ENCODE results near the gene OMP. TPM values are rescaled to one million over a fixed set of nuclear protein-coding genes. Genes with fewer than 3 reads are reported as not detected.

Gene OMP
- total RNA-seq, 2 donors from 2014 or later = 0.97 TPM; not detected in 1

DNA sequence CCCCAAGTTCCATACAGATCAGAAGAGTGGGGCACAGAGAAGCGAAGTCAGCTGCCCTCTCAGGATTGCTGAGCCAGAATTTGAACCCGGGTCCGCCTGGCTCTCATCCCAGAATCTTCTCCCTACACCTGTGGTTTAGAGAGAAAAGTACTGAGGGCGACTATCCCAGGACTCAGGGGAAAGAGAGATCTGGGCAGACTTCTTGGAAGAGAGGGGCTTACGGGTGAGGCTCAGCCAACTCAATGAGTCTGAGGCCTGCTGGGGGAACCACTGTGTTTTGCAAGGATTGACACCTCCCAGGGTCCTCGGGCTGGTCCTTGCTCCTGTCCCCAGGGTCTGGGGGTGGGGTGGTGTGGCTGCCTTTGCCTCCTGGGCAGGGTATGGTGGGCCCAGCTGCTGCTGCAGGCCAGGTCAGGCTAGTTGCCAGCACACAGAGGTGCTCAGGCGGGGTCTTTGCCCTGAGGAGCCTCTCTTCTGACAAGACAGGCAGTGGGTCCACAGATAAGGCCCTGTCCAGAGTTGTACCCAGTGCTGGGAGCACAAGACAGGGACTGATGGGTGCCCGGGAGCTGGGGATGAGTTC, 34.7 kb upstream of the OMP start:
- intact Hi-C loops (cut with DNase I) = no loop called here
- no peak for DNase-seq
- ATAC-seq = no peak

DNA sequence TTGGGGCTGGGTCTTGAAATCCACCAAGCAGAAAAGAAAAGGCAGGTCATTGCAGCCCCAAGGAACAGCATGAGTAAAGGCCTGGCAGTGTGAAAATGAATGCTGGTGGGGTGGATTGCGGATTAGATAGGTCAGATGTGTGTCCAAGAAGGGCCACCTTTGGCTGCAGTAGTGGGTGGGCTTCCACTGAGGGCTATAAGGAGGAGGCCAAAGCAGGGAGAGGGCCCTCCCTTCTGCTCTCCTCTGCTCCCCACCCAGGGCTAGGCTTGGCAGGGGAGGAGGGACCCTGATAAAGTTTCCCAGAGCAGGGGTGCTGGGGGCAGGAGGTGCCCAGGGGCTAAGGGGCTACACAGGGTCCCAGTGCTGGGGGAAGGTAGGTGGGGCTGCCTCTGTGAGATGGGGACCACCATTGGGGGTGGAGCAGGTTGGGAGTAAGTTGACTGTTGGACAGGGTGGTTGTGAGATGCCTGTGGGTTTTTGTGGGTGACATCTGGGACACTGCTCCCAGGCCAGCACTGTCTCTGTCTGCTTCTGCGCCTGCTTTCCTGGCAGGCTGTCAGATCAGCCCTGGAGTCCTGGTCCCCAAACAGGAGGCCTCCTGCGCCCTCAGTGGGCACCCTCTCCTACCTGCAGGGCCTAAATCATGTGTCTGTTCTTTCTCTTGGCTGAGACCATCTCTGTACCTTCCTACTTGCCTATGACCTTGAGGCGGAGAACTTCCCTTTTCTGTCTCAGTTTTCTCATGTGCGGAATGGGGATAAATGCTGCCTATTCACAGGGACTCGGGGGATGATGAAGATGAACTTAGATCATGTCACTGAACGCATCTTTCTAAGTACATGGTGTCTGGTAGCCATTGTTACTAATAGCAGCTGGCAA, 33.9 kb upstream of the OMP start:
- intact Hi-C loops (cut with DNase I) = no loop called here
- ATAC-seq (no peak), DNase-seq (no peak)

DNA sequence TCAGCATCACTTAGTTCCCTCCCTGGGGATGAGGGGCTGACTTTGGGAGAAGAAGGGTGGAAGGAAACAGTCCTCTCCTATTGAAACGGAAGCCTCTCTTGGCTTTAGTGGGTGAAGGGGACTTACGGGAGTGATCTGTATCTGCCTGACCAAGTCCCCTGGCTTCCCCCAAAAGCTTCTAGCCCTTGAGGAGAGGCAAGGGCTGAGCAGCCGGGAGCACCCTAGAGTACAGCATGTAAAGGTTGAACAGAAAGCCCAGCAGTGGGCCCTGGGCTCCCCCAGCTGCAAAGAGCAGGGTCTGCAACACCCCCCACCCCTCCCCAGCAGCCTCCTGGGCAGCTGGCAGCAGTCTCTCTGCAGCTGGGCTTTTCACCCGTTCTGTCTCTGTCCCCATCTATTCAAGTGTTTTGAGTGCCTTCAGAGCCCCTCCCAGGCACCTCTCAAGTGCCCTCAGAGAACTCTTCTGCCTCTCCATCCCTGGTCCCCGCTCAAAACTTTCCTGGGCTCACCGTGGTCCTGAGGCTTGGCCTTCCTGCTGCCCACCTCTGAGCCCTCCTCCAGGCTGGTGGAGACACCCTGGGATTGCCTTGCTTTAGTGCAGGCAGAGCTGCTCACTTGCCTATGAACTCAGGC, 33.2 kb upstream of the OMP start:
- ATAC-seq (no peak), DNase-seq (no peak)
- intact Hi-C loops (cut with DNase I) = no loop called here

DNA sequence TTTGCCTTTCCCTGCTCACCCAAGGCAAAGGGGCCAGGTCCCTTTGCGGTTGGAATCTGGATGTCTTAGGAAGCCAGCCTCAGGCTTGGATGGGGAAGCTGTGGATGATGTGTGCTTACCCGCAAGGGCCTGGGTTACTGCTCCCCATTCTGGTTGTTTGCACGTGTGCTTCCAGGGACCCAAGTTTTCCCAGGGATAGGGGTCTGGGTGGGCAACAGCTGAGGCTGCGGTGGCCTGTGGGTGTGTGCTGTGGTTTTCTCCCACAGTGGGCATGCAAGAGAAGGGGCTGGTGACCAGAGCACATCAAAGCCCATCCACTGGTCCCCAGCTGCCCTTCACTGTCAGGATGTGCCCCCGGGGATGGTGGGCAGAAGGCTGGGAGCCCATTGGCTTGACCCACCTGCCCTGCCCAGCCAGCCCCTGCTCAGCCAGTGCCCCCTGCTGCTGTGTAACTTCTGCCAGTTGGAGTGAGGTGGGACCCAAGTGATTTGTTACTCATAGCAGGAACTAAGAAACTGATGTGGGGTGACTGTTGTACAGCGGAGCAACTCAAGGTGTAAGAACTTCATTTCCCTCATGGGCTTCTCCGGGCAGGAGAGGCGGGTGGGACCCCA, 32.6 kb upstream of the OMP start:
- no peak for DNase-seq
- intact Hi-C loops (cut with DNase I) = no loop called here
- no peak for ATAC-seq

DNA sequence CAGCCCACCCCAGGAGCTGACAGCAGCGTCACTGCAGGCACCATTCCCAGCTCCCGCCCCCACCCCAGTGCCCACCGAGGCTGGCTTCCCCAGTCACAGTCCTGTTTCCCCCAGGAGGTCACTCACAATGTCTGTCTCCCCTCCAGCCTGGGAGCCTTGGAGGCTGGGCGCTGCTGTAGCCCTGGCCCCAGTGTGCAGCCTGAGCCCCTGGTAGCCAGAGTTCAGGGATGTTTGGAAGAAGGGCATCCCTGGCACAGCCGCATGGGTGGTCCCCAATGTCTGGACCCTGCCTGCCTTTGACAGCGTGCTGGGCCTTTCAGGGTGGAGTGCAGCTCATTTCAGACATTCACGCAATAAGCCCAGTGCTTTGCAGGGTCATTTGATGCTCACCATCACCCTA, 31.6 kb upstream of the OMP start:
- DNase-seq = no peak
- intact Hi-C loops (cut with DNase I) = no loop called here
- ATAC-seq = no peak

DNA sequence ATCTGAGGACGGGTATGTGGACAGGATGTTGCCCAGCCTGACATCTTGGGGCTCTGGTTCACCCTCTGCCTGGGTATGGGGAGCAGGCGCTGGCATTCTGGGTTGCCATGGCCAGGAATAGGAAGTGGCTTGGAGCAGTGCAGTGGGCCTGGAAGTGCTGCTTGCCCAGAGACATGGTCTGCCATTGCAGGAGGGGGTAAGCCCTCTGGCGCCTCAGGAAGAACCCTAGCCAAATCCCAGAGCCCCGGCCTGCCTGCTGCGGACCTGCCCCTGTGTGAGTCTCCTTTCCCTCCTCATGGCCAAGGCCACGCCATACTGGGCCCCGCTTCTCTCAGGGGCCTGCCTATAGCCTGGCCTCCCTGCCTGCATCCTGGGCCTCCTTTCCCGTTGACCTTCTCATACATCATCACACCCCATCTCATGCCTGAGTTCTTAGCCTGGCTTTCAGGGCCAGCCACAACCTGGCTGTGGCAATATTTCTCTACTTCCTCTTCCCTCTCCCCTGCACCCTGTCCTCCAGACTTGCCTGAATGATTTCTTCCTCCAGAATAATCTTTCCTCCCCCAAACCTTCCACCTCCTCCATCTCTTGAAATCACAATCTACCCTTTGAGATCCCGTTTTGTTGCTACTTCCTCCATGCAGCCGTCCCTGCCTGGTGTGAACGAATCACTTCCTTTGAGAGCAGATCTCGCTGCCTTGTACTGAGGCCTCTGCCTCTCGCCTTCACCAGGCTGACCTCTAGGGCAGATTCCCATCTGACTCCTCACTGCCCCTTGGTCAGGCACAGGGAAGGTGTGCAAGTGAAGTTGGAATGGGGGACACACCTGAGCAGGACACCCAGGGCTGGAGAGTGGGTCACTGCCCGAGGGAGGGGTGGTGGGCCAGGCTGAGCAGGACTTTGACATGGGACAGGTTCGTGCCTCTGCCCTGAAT, 30.7 kb upstream of the OMP start:
- no peak for ATAC-seq
- intact Hi-C loops (cut with DNase I) = no loop called here
- no peak for DNase-seq

DNA sequence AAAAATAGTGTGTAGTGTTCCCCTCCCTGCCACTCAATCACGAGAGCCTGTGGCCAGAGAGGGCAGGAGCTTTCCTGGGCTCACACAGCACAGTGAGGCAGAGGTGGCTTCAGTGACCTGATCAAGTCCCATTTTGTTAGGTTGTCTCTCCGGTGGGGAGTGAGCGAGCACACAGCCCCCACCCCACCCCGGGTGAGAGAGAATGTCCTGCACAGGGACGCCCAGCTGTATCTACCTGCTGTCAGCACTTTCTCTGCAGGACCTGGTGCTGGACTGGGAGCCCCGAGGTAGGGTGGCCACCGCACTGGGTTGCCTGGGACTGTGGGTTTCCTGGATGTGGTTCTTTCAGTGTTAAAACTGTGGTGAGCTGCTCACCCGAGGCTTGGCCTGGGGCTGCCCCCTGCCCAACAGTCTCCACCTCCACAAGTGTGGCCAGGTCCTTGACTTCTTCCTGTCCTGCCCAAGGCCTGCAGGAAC, 29.8 kb upstream of the OMP start:
- peak in 1 of 2 donors; percentile 2 for ATAC-seq
- no peak for DNase-seq

DNA sequence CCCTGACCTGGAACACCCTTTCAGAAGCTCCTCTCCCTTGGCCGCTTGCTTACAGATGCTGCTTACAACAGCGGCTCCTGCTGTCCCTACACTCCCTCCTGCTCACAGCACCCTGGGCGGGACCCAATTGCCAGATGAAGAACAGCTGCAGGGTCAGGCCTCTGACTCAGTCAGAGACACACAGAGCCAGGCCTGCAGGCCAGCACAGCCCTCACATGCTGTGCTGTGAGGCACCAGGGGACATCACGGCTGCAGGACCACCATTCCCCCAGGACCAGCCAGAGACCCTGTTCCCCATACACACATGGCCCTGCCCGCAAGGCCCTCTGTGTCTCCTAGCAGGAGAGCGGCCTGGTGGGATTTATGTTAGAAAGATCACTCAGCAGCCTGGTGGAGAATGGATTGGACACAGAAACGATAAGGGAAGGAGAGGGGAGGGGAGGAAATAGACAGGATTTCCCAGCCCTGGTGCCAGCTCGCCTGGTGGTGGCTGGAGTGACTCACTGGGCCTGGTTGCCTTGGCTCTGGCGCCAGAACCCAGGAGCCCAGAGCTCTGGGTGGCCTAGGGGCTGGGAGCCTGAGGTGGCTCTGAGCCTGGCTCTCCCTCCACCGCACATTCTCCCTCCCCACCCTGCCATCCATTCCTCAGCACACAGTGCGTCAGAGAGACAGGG, 29.2 kb upstream of the OMP start:
- intact Hi-C loops (cut with DNase I) = no loop called here
- ATAC-seq (peak; percentile 93 to 97), DNase-seq (peak; percentile 85)

More for the DNA sequence above, 29.8 kb upstream of the OMP start:
- intact Hi-C loops (cut with DNase I) = no loop called here

DNA sequence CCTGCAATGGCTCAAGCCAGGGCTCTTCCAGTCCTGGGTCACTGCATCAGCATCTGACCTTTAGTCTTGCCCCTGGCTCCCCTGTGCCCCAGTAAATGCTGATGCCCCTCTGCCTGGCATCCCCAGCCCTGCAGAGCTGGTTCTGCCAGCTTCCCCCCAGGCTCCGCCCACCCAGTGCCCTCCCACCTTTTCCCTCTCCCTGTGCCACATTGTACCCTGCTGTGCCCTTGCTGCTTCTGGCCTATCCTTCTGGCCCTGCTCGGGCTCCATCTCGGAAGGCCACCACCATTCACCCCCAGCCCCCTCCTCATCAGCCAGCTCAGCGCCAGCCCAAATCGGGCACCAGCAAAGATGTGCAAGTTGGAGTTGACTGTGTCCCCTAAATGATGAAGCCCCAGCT, 28.4 kb upstream of the OMP start:
- DNase-seq (no peak), ATAC-seq (peak in 1 of 2 donors; percentile 1)
- intact Hi-C loops (cut with DNase I) = no loop called here

DNA sequence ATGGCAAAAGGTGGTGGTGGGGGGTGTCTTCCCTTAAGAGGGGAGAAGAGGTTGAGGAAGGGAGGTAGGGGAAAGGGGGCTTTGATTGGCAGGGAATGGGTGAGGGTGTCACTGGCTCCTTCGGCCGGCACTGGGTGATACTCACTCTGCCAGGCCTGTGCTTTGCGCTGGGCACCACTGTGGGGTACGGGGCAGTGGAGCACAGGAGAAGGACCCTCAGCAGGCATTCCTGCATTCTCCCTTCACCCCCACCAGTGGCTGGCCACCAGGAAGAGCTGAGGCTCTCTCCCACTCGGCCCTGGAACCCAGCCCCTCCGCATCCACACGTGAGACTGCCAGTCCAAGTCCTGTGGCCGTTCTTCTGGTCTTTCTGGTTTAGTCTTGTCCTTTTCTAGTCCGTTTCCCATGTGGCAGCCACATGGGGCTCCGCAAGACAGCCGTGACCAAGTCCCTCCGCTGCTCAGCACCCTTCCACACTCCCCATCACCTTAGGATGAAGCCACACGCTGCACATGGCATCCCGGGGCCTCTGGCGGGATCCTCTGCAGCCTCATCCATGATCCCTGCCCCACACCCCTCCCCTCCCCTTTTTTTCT, 27.9 kb upstream of the OMP start:
- intact Hi-C loops (cut with DNase I) = no loop called here
- DNase-seq (no peak), ATAC-seq (no peak)

DNA sequence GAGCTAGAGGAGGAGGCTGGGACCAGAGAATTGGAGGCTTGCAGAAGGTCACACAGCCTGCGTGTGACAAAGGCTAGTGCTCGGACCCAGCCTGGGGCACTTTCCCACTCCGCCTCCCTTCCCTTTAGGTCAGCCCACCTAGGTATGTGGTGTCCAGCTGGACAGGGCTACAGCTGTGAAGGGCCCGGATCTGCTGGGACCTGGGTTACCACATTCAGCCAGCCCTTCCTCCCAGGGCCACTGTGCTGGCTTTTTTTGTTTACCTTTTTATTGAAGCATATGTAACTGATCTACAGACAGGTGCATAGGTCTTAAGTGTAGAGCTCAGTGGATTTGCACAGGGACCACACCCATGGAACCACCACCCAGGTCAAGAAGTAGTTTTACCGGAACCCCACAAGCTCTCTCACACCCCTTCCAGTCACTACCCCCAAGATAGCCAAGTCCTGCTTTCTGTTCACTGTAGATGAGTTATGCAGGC, 27.2 kb upstream of the OMP start:
- ATAC-seq (no peak), DNase-seq (peak; percentile 13)
- intact Hi-C loops (cut with DNase I) = no loop called here

DNA sequence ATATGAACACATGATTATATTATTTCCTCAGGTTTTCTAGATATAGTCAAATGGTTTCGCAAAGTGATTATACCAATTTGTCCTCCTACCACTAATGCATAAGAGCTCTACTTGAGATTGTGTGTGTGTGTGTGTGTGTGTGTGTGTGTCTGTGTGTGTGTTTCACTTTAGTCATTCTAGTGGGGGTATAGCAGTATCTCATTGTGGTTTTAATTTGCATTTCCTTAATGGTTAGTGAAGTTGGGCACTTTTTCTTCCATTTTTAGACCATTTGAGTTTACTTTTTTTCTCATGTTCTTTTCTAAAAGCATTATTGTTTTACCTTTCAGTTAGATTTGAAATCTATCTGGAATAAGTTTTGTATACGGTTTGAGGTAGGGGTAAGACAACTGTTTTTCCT, 23.0 kb upstream of the OMP start:
- DNase-seq (no peak), ATAC-seq (no peak)
- intact Hi-C loops (cut with DNase I) = no loop called here

DNA sequence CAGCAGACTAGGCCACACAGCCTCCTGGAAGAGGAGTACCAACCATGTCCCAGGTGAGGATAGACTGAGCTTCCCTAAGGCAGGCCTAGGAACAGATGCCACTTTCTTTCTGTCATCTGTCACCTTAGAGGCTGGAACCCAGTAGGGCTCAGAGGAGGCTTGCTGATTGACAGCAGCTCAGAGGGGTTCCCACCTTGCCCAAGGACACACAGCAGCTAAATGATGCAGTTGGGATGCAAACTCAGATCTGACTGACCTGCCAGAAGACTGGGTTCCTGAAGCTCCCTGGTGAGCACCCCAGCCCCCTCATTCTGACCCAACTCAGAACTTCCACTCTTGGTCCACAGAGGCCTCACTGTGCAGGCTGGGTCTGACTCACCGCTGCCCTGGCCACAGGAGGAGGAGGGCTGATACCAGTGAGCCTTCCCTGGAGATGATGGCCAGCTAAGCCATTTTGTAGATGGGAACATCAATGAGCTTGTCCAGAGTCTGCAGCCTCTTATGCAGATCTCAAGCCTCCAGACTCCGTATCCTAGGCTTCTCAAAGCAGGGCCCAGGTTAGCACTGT, 21.9 kb upstream of the OMP start:
- DNase-seq (peak; percentile 17), ATAC-seq (peak in 1 of 2 donors; percentile 12)
- intact Hi-C loops (cut with DNase I) = no loop called here

DNA sequence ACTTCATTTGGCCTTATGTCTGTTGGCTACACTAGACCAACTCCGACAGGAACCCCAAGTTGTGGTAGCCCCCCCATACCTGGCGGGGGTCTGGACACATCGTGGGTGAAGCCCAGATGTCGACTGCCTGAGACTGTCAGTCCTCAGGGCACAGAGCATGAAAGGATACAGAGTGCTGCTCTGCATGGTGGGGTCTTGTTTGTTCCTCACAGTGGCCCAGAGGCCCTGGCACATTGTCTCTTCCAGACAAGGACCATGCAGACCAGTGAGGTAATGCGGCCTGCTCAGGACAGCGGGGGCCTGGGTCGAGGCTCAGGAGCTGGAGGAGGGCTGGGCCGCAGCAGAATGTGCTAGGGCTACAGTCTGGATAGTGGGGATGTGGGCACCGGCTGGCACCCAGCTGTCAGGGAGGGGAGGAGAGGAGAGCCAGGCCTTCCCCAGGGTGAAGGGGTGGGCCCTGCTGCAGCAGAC, 21.2 kb upstream of the OMP start:
- intact Hi-C loops (cut with DNase I) = no loop called here
- ATAC-seq (no peak), DNase-seq (no peak)

DNA sequence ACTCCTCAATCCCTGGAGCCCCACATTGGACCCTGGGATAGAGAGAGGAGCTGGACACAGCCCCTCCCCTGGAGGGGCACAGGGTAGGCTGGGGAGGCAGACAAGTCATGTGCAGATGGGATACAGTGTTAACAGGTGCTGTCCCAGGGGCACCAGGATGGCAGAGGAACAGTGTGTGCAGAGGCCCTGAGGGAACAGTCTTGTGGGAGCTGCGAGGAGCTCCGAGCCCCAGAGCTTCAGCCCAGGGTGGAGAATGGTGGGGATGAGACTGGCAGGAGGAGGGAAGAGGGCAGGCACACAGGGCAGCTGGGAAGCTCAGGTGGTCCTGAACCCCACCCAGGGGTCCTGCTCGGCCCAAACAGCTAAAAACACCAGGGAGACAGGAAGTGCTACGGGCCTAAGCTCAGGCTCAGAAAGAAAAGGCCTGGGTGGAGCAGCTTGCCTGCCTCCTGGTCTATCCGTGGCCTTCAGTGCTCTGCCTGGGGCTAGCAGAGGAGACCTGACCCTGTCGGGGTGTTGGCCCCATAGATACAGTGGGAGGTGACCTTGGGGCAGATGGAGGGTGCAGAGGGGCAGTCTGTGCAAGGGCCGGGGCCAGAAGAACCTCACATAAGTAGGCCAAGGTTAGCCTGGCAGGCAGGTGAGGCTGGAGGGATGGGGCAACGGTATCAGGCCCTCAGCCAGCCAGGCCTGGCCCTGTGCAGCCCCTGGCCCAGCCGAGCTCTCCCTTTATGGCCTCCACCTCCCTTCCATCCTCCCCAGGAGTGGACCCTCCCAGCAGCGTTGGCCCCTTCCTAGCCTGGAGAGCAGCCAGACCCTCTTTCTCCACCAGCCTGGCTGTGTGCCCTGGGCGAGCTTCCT, 20.4 kb upstream of the OMP start:
- intact Hi-C loops (cut with DNase I) = no loop called here
- DNase-seq (no peak), ATAC-seq (peak; percentile 10 to 12)

DNA sequence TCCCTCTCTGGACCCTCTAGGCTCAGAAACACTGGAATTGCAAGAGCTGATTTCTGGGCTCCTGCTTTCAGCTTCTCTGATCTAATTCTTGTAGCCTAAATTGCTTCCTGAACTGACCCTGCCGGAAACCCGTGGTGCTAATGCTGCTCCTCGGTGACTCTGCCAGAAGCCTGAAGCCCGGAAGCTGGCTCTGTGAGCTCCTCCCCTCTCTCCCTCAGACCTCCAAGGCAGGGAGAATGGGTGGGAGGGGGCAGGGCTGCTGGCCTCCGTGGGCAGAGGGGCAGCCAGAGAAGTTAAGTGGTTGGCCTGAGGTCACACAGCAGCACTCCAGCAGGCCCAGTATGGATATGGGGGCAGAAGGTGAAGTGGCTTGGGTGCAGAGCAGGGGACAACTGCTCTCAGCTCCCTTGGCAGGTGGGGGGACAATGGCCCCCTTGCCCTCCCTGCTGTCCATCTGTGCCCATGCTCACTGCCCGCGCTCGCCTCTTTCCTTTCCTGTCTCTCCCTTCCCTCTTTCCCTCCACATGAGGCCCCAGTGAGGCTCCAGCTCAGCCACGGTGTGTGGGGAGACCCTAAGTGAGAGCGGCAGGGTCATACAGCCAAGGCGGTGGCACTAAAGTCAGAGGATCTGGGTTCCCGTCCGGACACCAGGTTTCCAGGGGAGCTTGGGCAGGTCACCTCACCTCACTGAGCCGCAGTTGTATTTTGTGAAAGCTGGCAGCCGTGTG, 19.6 kb upstream of the OMP start:
- ATAC-seq (peak; percentile 76 to 77), DNase-seq (peak; percentile 79)
- intact Hi-C loops (cut with DNase I) = no loop called here

All from left cardiac atrium (tissue), 4 donors.